K562 (cell line): ENCODE measurements around the gene DLK2. TPM values are rescaled to one million over a fixed set of nuclear protein-coding genes. Genes with fewer than 3 reads are reported as not detected.

Experiments
- ATAC-seq: fragments of 200-7000 bp; cut with Tn5 transposase; 3 replicates; pipeline ENCODE4 v1.9.1; 2020; ENCODE audit warnings: moderate library complexity
- BruUV-seq: library from RNA; stranded (reverse); fragments of 400-500 nt; replicated peaks from 2 replicates; lab custom pipeline; 2021; lab: Mats Ljungman, UMichigan
- CTCF ChIA-PET: fragments of 300-600 bp; formaldehyde crosslinking; extraction: SDS; loops from one replicate; lab custom pipeline; 2021; ENCODE audit warnings: low intra/inter-chr PET ratio; lab: Yijun Ruan, JAX
- POLR2A ChIA-PET: fragments of 300-600, 350-650 bp; sonication (Branson Sonifier 250); formaldehyde crosslinking; extraction: SDS; loops from one replicate; lab custom pipeline; 2021; ENCODE audit warnings: antibody characterized with exemption, inconsistent platforms; lab: Yijun Ruan, JAX
- DNase-seq, 4 experiments: peaks; one replicate each; pipeline versions ENCODE4 v3.0.0 to v3.0.0-alpha.2; 2011 to 2018; ENCODE audit warnings: low spot score in 3 of 4, mixed read lengths in 3 of 4; ENCODE audit errors: extremely low read depth in 1 of 4
- FAIRE-seq: peaks from 2 replicates; lab custom pipeline; 2011; peaks lifted over from hg19 to GRCh38; lab: Jason Lieb, UNC
- H2AFZ ChIP-seq: 2 replicates; pipeline ENCODE4 v1.6.0; 2011; ENCODE audit warnings: low read depth, low read length, control low read depth, inconsistent platforms
- H3K27ac ChIP-seq: fragments of 200-600 bp; 3 replicates; pipeline ENCODE4 v1.8.0; 2011; ENCODE audit warnings: low read depth, mild to moderate bottlenecking, control low read depth, inconsistent platforms, low read length, moderate library complexity, mixed read lengths; ENCODE audit errors: extremely low read depth
- H3K27me3 ChIP-seq, 2 experiments: fragments of 300-600 bp in 1 of 2; 2 replicates in 1 of 2; 3 replicates in 1 of 2; pipeline versions ENCODE4 v1.6.0 to v1.8.0; 2011; ENCODE audit warnings: inconsistent platforms in 2 of 2, low read length in 2 of 2, mild to moderate bottlenecking in 1 of 2, mixed read lengths in 1 of 2, moderate library complexity in 1 of 2; ENCODE audit not compliant: control insufficient read depth in 2 of 2, insufficient read depth in 2 of 2
- H3K36me3 ChIP-seq: fragments of 300-600 bp; 3 replicates; pipeline ENCODE4 v1.8.0; 2011; ENCODE audit warnings: mild to moderate bottlenecking, low read length, inconsistent platforms; ENCODE audit not compliant: control insufficient read depth, insufficient read depth
- H3K4me1 ChIP-seq, 2 experiments: fragments of 200-600 bp in 1 of 2; replicated peaks in 1 of 2; 2 replicates in 1 of 2; 3 replicates in 1 of 2; pipeline versions ENCODE4 v1.5.1 to v1.8.0; 2011; ENCODE audit warnings: inconsistent platforms in 2 of 2, low read length in 2 of 2, mild to moderate bottlenecking in 1 of 2, mixed read lengths in 1 of 2, moderate library complexity in 1 of 2; ENCODE audit not compliant: control insufficient read depth in 2 of 2, insufficient read depth in 2 of 2
- H3K4me2 ChIP-seq: 2 replicates; pipeline ENCODE4 v1.6.1; 2011; ENCODE audit warnings: low read length, control low read depth, inconsistent platforms, mixed read lengths; ENCODE audit not compliant: insufficient read depth
- H3K4me3 ChIP-seq: fragments of 200-600 bp; sonication (generic), shearing (Covaris generic); 2 replicates; pipeline ENCODE4 v1.5.1; 2016; ENCODE audit warnings: control low read depth, inconsistent platforms
- H3K79me2 ChIP-seq: fragments of 200-600 bp; 3 replicates; pipeline ENCODE4 v1.8.0; 2011; ENCODE audit warnings: low read length, inconsistent platforms; ENCODE audit not compliant: control insufficient read depth, insufficient read depth
- H3K9ac ChIP-seq, 2 experiments: 2 replicates each; pipeline versions ENCODE4 v1.6.0 to v1.6.1; 2011; ENCODE audit warnings: low read depth in 2 of 2, low read length in 2 of 2, control low read depth in 1 of 2, inconsistent platforms in 1 of 2, mild to moderate bottlenecking in 1 of 2, mixed read lengths in 1 of 2; ENCODE audit not compliant: insufficient read depth in 1 of 2
- H3K9me1 ChIP-seq: one replicate; pipeline ENCODE4 v1.6.0; 2011; ENCODE audit warnings: inconsistent platforms, mild to moderate bottlenecking, low read length, moderate library complexity; ENCODE audit not compliant: control insufficient read depth, insufficient read depth
- H3K9me3 ChIP-seq: replicated peaks from 2 replicates; pipeline ENCODE4 v1.5.1; 2011; ENCODE audit warnings: low read depth, low read length, inconsistent platforms; ENCODE audit not compliant: control insufficient read depth, insufficient read depth
- H4K20me1 ChIP-seq: replicated peaks from 2 replicates; pipeline ENCODE4 v1.6.1; 2011; ENCODE audit warnings: low read length, inconsistent platforms, mixed read lengths; ENCODE audit not compliant: control insufficient read depth, insufficient read depth
- BCOR ChIP-seq: fragments of 450-650 bp; IDR thresholded peaks from 2 replicates; pipeline ENCODE4 v1.6.1; 2016
- MLX ChIP-seq, 2 experiments: fragments of 450-650 bp in 1 of 2; sonication (generic) in 1 of 2; formaldehyde crosslinking; conservative IDR thresholded peaks; 2 replicates each; pipeline versions ENCODE4 v1.4.0 to v1.8.1; 2020 to 2022; ENCODE audit warnings: mild to moderate bottlenecking in 1 of 2, missing genetic modification reagents in 1 of 2
- NR1H2 ChIP-seq: sonication (generic); formaldehyde crosslinking; IDR thresholded peaks from 2 replicates; pipeline ENCODE4 v1.4.0; 2020; ENCODE audit warnings: mild to moderate bottlenecking, missing genetic modification reagents
- RBM25 ChIP-seq: fragments of 200-400 bp; formaldehyde crosslinking; IDR thresholded peaks from 2 replicates; pipeline ENCODE4 v1.6.1; 2018; ENCODE audit warnings: low read length, low read depth, moderate library complexity; ENCODE audit not compliant: severe bottlenecking
- SMARCA5 ChIP-seq: fragments of 450-650 bp; IDR thresholded peaks from 2 replicates; pipeline ENCODE4 v1.6.1; 2016
- WGBS: fragments of 100-300 bp; shearing (Covaris generic); methylation state at CpG from one replicate; pipeline ENCODE4 v1.1.6; 2016; ENCODE audit warnings: low coverage, mixed read lengths; ENCODE audit not compliant: insufficient coverage; ENCODE audit errors: missing lambda C conversion rate; 5-methylcytosine and 5-hydroxymethylcytosine counted together
- in situ Hi-C: fragments of 300-500 bp; cut with MboI; formaldehyde crosslinking; loops from 4 replicates; pipeline ENCODE4 v1.15.0; 2018; ENCODE audit warnings: inconsistent platforms, mixed read lengths
- intact Hi-C: fragments of 100-400 bp; cut with micrococcal nuclease; formaldehyde crosslinking; loops from 2 replicates; pipeline ENCODE4 v1.14.2; 2022
- polyA plus RNA-seq, 8 experiments: library from polyadenylated mRNA; depleted of rRNA in 4 of 8; stranded (reverse) in 5 of 8; unstranded in 3 of 8; fragments of >200 nt; fragmentation: Nextera tagmentation in 2 of 8; fragmentation: Illumina TruSeq in 1 of 8; extraction: Ambion mirVana in 2 of 8; extraction: Trizol in 1 of 8; gene quantifications; 2 replicates each; pipeline versions ENCODE4 v1.2.1 to v1.2.3, GENCODE V29; 2011 to 2014; ENCODE audit warnings: inconsistent platforms in 1 of 8, missing spikeins in 1 of 8
- total RNA-seq, 7 experiments: library from RNA; depleted of rRNA in 6 of 7; stranded (reverse); fragments of >200 nt in 6 of 7; fragmentation: Illumina TruSeq in 2 of 7; extraction: Trizol in 2 of 7; gene quantifications; 2 replicates each; pipeline versions ENCODE4 v1.2.1 to v1.2.3, GENCODE V29; 2011 to 2021; ENCODE audit warnings: low replicate concordance in 1 of 7

Gene DLK2
- total and polyA plus RNA-seq, 9 of the 15 experiments (the other 6 are each of a cell fraction or from before 2014, with no cell fraction given): 0.11 to 0.53 (median 0.29) TPM; not detected in 3

GRCh38 chr6:43464337-43464736 is 9.0 kb upstream of the DLK2 start:
- Histone ChIP-seq H3K9me1 (no peaks in the 10 kb centered on the region), H3K27ac (no peak overlapping the region), H3K9me3 (no peaks in the 10 kb centered on the region), H3K9ac (no peak overlapping the region), H4K20me1 (no peaks in the 10 kb centered on the region), H3K4me3 (no peak overlapping the region), H2AFZ (no peak overlapping the region), H3K4me1 (no peaks in the 10 kb centered on the region; a peak in 2 of 5 replicates), H3K36me3 (no peaks in the 10 kb centered on the region), H3K27me3 (peaks cover 11 to 15% of the 10 kb centered on the region in 2 experiments; a peak in 3 of 5 replicates), H3K4me2 (no peak overlapping the region), H3K79me2 (no peaks in the 10 kb centered on the region)
- WGBS: 13% methylated on average over 6 of the region's 8 CpGs
- DNase-seq (no peak), FAIRE-seq (no peak), ATAC-seq (no peak)
- ChIA-PET CTCF (interaction anchor here (0.6 kb wide), 2 partner anchors 21 to 1200 kb away, joined by 3 to 4 read pairs; no protein-coding TSS in a partner anchor), POLR2A (interaction anchor here (0.6 to 2.0 kb wide), 5 partner anchors 9 to 196 kb away, joined by 3 to 5 read pairs (median 3); partner anchors contain the start of gene TJAP1)
- peak; percentile 80 for TF ChIP-seq RBM25
- no peak for TF ChIP-seq NR1H2 (CRISPR knock-in tag)
- no peak for TF ChIP-seq MLX (CRISPR knock-in tag; conservative IDR thresholded peaks at IDR 0.05)
- peak; percentile 33; the same call in 1 of the 2 replicates for TF ChIP-seq BCOR
- 0 out of 2 replicates have a peak, but pooled peaks have one; percentile 44 for TF ChIP-seq SMARCA5
- in situ Hi-C loops: no loop called here
- no TSS peak for BruUV-seq
- intact Hi-C loops: no loop called here
